SKM-1 treated with dmso at 0.1 percent for 144 hours (cell line): ENCODE data around the gene CTH.
"Not testable (repeated sequence)": the region's sequence is repeated elsewhere in the genome, so short reads cannot be mapped to it uniquely, and the experiment has no call there.

Experiments
- DNase-seq: peaks from one replicate; lab custom pipeline; 2025; ENCODE audit not compliant: unreplicated experiment; lab: John Stamatoyannopoulos, UW

Gene CTH

DNA sequence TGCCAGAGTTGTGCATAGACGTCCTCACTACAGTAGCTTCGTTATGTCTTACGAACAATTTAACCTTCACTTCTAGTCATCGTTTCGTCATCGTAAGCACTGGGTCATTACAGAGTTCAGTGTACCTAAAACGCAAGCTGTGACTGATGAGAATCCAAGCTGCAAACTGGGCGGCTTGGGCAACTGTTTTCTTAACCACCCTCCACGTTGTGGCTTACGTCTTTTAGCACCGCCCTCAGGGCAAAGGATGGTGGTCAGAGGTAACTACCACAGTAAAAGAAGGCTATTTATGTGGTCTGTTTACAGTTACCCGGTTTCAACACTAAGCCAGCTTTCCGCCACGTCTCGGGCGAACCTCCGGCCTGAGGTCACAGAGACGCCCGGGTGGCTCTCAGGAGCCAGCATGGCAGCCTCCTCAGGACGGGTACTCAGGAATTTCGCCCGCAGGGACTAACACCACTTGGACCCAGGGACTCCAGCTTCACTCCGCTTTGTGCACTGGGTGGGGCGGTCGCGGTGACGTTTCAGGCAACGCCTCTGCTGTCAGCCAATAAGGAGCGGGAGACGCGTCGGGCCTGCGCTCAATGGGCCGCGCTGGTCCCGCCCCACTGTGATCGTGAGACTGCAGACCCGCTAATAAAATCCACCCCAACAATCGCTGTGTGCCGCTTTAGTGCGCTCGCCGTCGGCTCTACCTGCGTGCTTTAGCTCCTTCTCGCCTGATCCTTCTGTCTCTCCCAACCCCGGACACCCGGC, at the start of gene CTH:
Gene CTH, plus strand, starts transcription at position 665 of the 756 bp plus-strand sequence. CDS start 148 bp downstream, outside the sequence.
- DNase-seq = peak; percentile 90

DNA sequence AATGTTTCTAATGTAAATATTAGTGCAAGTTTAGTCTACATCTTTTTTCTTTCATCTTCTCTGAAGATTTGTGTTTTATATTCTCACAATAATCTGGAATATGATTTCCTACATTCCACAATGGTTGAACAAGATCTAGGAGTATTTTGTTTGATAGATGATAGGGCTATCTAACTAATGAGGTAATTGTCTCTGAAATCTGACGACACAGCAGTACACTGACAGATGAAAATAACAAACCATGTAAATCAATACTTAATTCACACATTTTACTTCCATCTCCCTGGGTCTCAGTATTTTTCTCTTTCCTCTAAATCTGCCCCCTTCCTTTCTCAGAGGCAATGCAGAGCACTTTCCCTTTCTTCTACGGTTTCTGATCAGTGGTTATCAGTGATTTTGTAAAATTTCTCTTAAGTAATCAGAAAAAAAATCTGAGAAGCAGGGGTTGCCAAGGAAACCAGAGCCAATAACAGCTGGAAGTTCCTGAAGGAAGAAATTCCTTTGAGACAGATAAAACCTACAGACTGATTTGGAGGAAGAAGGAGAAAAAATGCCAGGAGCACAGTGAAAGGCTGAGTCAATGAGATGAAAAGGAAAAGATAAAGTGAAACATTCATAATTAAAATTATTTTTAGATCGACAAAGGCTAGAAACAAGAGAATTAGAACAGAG, 49.2 kb upstream of the CTH start:
- no peak for DNase-seq

DNA sequence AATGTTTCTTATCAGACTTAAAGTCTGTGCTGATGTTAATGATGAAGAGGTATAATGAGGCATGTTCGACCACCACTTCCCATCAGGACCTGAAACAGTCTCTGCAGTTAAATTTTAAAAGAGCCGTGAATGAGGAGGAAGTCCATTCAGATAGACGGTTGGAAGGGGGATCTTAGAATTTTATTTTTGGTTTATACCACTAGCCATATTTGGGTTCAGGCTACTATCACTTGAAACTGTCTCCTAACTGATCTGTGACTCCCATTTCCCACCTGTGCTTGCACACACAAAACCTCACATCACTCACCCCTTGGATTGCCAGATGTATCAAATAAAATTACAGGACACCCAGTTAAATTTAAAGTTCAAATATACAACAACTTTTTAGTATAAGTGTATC, 46.6 kb upstream of the CTH start:
- DNase-seq = no peak

DNA sequence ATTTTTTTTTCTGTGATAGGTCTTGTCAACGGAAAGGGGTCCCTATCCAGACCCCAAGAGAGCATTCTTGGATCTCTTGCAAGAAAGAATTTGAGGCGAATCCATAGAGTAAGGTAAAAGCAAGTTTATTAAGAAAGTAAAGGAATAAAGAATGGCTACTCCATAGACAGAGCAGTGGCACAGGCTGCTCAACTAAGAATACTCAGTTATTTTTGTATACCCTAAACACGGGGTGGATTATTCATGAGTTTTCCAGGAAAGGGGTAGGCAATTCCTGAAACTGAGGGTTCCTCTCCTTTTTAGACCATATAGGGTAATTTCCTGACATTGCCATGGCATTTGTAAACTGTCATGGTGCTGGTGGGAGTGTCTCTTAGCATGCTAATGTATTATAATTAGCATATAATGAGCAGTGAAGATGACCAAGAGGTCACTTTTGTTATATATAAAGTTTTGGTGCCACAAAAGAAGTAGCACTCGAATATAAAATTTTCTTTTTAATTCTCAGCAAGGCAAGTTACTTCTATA, 44.6 kb upstream of the CTH start:
- not testable (repeated sequence) for DNase-seq

DNA sequence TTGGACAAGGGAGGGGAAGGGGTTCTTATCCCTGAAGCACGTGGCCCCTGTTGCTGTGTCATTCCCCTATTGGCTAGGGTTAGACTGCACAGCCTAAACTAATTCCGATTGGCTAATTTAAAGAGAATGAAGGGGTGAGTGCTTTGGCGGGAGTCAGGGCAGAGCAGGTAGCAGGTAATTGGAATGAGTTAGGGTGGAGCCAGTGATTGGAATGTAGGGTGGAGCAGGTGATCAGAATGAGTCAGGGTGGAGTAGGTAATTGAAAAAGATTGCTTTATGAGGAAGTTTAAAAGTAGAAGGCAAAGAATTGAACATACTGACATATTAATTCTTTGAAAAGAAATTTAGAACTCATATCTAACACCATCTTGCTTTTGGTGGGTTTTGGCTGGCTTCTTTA, 44.1 kb upstream of the CTH start:
- DNase-seq = not testable (repeated sequence)

DNA sequence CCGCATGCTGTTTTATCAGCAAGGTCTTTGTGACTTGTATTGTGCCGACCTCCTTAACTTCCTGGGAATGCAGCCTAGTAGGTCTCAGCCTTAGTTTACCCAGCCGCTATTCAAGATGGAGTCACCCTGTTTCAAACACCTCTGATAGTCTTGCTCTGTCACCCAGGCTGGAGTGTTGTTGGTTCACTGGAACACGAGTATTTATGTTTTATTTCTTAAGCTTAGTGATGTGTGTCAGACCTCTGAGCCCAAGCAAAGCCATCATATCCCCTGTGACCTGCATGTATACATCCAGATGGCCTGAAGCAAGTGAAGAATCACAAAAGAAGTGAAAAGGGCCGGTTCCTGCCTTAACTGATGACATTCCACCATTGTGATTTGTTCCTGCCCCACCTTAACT, 43.7 kb upstream of the CTH start:
- DNase-seq = not testable (repeated sequence)

DNA sequence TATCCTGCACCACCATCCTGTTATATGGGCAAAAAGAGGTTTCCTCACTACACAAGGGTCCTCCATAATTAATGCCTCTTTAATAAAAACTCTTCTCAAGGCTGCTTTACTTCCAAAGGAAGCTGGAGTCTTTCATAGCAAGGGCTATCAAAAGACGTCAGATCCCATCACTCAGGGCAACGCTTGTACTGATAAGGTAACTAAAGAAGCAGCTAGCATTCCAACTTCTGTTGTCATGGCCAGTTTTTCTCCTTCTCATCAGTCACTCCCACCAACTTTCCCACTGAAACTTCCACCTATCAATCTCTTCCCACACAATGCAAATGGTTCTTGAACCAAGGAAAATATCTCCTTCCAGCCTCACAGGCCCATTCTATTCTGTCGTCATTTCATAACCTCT, 39.5 kb upstream of the CTH start:
- DNase-seq = not testable (repeated sequence)

DNA sequence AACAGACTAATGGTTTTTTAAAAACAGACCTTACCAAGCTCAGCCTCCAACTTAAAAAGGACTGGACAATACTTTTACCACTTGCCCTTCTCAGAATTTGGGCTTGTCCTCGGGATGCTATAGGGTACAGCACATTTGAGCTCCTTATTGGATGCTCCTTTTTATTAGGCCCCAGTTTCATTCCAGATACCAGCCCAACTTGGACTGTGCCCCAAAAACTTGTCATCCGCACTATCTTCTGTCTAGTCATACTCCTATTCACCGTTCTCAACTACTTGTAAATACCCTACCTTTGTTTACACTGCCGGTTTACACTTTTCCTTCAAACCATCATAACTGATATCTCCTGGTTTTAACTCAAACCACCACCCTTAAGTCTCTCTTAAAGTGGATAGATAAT, 38.6 kb upstream of the CTH start:
- DNase-seq = no peak

DNA sequence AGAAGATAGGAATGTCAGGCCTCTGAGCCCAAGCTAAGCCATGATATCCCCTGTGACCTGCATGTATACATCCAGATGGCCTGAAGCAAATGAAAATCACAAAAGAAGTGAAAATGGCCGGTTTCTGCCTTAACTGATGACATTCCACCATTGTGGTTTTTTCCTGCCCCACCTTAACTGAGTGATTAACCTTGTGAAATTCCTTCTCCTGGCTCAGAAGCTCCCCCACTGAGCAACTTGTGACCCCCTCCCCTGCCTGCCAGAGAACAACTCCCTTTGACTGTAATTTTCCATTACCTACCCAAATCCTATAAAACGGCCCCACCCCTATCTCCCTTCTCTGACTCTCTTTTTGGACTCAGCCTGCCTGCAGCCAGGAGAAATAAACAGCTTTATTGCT, 37.5 kb upstream of the CTH start:
- DNase-seq = not testable (repeated sequence)

DNA sequence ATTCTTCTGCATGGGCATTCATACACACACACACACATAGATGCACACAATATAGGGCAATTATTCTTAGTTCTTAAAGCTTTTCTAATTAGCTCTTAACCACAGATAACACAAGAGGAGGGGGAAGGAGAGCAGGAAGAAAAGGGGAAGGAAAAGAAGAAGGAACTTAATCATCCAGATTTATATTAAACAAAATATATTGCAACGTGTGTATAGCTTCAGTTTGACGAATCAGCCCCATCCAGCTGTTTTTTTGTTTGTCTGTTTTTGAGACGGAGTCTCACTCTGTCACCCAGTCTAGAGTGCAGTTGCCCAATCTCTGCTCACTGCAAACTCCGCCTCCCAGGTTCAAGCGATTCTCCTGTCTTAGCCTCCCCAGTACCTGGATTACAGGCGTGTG, 34.9 kb upstream of the CTH start:
- DNase-seq = peak; percentile 11

DNA sequence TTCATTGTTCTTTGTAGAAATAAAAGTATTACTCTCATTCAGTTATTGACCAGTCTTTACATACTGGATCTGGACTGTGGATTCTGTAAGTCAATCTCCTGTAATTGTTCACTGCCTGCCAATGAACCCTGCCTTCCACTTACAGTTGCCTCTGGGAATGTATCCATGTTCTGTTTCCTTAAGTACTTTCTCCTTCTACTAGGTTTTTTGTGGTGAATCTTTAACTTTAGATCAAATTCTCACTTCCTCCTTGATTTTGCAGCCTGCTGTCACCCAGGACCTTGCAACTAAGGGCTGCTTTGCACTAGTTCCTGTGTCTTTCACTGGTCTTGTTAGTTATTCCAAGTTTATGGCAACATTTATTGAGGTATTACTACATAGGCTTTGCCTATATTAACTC, 28.4 kb upstream of the CTH start:
- peak; percentile 17 for DNase-seq

DNA sequence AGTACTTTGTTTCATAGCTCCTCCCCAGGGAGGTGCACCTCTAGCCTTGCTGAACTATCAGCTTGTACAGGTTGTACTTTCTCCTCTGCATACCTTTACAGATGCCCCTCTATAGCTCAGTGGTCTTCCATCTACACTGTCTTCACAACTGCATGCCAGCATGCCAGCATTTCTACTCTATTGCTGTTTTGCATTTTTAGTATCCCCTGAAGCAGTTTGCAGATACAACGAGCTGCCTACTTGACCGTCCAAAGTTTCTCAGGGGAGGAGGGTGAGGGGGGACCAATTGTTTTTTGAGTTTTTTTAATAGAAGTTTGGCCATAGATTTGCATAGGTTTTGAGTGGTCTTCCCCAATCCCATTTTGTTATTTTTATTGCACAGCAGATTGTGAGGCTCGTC, 27.6 kb upstream of the CTH start:
- no peak for DNase-seq

DNA sequence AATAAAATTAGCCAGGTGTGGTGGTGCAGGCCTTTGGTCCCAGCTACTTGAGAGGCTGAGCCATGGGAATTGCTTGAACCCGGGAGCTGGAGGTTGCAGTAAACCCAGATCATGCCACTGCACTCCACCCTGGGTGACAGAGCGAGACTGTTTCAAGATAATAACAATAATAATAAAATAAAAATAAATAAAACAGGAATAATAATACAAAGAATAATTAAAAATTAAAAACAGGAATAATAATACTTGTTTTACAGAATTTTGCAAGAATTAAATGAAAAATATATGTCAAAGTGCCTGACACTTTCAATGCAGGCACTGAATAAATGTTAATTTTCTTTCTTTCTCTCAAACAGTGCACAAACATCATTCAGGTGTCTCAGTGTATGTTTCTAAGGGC, 26.5 kb upstream of the CTH start:
- DNase-seq = no peak

DNA sequence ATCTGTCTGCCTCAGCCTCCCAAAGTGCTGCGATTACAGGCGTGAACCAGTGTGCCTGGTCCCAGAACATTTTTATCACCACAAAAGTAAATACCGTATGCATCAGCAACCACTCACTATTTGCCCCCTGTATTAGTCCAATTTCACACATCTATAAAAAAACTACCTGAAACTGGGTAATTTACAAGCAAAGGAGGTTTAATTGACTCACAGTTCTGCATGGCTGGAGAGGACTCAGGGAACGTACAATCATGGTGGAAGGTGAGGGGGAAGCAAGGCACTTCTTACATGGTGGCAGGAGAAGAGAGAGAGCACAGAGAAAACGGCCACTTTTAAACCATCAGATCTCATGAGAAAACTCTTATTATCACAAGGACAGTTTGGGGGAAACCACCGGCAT, 25.6 kb upstream of the CTH start:
- DNase-seq = no peak

DNA sequence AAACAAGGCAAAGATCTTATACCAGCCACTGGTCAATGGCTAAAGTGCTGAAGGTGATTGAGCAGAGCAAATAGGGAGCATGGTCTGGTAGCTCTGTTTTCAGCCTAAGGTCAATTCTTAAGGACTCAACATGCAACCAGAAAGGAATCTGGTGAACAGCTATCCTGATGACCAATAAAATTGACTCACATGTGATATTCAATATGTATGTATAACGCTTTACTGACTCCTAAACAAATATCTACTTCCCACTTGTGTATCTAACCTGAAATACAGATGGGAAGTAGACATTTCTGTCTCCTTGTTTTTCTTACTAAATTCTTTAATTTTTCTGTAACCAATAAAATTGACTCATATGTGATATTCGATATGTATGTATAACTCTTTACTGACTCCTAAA, 24.9 kb upstream of the CTH start:
- no peak for DNase-seq

DNA sequence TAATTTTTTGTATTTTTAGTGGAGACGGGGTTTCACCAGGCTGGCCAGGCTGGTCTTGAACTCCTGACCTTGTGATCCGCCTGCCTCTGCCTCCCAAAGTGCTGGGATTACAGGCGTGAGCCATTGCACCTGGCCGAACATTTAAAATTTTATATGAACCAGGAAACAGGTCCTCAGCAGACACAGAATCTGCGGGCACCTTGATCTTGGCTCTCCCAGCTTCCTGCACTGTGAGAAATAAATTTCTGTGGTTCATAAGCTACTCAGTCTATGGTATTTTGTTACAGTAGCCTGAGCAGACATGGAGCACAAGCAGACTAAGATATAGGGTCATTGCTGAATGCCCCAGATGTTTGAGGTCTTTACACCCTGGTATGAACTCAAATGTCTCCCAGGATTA, 23.6 kb upstream of the CTH start:
- DNase-seq = no peak

DNA sequence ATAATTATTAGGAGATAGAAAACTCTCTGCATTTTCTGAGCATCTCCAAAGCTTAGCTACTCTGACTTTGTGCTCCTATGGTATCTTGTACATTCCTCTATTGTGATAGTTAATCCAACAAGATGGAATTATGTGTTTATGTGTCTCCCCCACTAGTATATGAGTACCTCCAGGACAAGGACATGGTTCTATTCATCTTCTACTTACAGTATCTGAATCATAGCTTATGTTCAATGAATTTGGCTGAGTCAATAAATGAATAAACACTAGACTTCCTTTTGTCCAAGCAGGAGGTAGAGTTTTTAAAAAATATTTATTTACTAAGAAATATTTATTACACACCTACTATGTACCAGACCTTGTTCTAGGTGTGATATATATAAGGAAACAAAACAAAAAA, 18.4 kb upstream of the CTH start:
- DNase-seq = no peak

DNA sequence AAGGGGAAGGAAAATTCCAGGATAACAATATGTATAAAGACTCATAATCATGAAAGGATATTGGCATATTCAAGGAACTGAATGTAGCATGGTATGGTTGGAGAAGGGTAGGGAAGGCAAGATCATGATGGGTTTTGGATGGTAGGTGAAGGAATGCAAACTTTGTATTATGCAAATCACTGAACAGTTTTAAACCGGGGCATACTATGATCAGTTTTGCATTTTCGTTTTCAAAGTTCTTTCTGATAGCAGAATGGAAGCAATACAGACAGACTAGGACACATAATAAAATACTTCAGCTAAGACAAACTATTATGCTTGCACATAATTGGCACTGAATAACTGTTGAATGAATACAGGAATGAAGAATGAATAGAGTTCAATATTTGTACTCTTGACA, 14.5 kb upstream of the CTH start:
- no peak for DNase-seq

DNA sequence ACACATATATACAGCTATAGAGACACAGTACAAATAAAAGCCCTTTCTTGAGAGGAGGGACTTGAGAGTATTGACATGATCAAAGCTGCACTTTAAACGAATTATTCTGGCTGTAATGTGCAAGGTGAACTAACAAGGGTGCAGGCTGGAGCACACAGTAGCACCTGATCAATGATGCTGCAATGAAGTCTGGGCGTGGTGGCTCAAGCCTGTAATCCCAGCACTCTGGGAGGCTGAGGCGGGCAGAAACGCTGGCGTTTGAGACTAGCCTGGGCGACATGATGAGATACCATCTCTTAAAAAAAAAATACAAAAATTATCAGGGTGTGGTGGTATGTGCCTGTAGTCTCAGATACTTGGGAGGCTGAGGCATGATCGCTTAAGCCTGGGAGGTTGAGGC, 14.1 kb upstream of the CTH start:
- no peak for DNase-seq

DNA sequence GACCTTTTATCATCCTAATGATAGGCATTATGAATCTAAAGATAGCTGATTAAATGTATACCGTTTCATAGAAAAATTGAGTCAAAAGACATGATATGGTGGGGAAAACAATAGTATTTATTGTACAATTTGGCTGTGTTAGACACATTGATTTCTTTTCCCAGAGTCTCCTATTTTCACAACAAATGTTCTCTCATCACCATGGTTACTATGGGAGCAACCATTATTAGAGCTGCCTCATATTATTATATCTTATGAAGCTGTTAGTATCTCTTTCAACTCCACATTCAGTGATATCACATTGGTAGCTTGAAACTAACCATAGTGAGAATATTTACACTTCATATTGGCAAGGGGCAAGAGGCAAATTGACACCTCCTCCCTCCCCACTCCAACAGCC, 10.7 kb upstream of the CTH start:
- DNase-seq = no peak

DNA sequence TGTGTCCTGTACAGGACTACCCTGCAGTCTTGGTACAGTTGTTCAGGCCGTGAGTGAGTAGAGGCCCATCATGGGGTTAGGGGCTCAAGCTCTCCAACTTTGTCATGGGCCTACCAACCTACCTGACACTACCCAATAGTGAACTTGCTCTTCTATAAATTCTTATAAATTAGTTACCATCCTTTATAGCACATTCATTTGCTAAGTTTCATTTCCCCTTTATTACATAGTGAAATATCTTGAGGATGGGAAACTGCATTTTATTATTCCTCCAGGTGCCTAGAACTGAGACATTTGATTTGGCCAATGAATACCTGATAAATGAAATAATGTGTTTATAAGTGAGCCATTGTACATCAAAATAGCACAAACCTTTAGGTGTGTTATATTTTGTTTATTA, 9.1 kb upstream of the CTH start:
- DNase-seq = no peak

DNA sequence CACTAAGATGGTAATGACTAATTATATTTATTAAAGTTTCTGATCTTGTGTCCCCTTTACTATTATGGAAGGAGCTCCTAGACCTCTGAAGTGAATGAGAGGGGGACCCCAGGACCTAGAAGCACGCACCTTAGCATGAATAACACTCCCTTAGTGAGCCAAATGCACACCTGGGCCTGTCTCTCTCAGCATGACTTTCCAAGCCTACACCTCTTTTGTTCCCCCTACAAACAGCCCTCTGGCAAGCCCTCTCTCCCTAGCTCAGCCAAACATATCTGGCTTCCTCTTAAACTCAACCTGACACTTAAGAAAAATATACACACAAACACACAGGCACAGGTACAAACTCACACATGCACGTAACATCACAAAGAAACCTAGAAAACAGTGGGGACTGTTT, 7.3 kb upstream of the CTH start:
- DNase-seq = no peak
